Measurements from ENCODE around the gene ANK2.

ANK2 gene

GRCh38 chr4:113162089-113162488 lies 112.6 kb downstream of the ANK2 start:
- DNase-seq (ENCODE audit: low read depth), result peak; percentile 15
- TF ChIP-seq, protein P1, sequence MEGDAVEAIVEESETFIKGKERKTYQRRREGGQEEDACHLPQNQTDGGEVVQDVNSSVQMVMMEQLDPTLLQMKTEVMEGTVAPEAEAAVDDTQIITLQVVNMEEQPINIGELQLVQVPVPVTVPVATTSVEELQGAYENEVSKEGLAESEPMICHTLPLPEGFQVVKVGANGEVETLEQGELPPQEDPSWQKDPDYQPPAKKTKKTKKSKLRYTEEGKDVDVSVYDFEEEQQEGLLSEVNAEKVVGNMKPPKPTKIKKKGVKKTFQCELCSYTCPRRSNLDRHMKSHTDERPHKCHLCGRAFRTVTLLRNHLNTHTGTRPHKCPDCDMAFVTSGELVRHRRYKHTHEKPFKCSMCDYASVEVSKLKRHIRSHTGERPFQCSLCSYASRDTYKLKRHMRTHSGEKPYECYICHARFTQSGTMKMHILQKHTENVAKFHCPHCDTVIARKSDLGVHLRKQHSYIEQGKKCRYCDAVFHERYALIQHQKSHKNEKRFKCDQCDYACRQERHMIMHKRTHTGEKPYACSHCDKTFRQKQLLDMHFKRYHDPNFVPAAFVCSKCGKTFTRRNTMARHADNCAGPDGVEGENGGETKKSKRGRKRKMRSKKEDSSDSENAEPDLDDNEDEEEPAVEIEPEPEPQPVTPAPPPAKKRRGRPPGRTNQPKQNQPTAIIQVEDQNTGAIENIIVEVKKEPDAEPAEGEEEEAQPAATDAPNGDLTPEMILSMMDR (conservative IDR thresholded peaks at IDR 0.05; ENCODE audit: low read depth, low read length), result no peak
- H3K4me3 ChIP-seq (ENCODE audit: low read depth, low read length), result no peak overlapping the region

- TF ChIP-seq, protein P1 (conservative IDR thresholded peaks at IDR 0.05; ENCODE audit: low read depth, low read length), result no peak
- peak; percentile 6 for DNase-seq (ENCODE audit: low read depth)
- H3K4me3 ChIP-seq (ENCODE audit: low read depth, low read length), result no peak overlapping the region
Measured at GRCh38 chr4:113169368-113169767, 119.9 kb downstream of the ANK2 start.

DNA sequence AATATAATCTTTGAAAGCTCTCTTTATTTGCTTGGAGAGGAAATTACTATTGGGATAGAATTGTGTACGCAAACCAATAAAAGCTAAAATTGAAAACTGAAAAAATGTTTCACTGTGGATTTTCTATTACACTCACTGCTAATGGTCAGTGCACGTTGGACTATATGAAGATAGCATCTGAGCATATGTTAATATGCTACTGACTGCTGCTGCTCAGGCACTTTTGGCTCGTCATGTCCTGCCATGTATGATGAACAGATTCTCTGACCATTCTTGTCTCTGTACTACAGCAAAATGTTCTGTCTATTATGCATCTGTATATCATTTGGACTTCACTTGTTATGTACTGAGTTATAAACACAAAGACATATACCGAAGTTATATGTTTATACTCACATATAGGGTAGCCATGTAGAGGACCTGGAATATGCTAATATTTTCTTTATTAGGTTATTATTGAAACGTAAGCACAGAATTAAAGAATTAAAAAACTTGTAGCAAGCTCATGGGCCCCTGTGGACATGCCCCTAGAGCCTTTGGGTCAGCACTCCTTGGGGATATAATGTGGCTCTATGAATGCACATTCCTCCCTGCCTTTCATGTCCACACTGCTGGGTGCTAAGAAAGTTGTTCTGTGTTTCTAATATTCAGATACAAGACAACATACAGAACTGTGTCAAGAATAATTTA lies 120.8 kb downstream of the ANK2 start:
- H3K4me3 ChIP-seq (ENCODE audit: low read depth, low read length), result no peak overlapping the region
- DNase-seq (ENCODE audit: low read depth), result no peak
- TF ChIP-seq, protein P1 (conservative IDR thresholded peaks at IDR 0.05; ENCODE audit: low read depth, low read length), result no peak

DNA sequence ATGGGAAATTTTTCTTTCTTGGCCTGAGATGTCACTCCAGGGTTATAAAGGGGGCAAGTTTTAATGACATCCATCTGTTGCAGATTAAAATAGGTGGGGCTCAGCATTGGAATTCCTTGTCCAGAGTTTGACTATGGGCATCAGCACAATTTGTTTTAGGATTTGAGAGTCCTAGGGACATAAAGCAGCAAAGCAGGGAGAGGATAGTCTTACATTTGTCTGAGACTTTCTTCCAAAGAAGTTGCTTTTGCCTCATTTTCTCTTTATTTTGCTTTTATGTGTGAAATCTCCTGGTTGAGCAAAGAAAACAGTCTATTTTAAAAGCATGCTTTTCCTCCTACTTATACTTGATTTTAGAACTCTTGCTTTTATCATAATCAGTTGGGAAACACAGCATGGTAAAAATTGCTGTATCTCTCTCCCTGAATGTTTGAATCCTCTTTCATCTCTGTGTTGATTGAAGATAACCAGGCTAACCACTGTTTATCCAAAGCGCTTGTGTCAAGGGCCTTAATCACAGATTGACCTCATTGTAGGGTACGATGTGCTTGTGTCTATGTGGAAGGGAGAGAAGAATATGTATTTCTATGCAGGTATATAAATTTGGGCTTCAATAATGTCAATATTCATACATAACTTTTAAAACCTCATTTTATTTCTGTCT lies 121.5 kb downstream of the ANK2 start:
- no peak overlapping the region for H3K4me3 ChIP-seq (ENCODE audit: low read depth, low read length)
- no peak for DNase-seq (ENCODE audit: low read depth)
- TF ChIP-seq, protein P1 (conservative IDR thresholded peaks at IDR 0.05; ENCODE audit: low read depth, low read length), result no peak

- no peak overlapping the region for H3K4me3 ChIP-seq (ENCODE audit: low read depth, low read length)
- no peak for DNase-seq (ENCODE audit: low read depth)
- TF ChIP-seq, protein P1 (conservative IDR thresholded peaks at IDR 0.05; ENCODE audit: low read depth, low read length), result no peak
Measured at GRCh38 chr4:113173126-113173792, 123.8 kb downstream of the ANK2 start.

- no peak for DNase-seq (ENCODE audit: low read depth)
- TF ChIP-seq, protein P1 (conservative IDR thresholded peaks at IDR 0.05; ENCODE audit: low read depth, low read length), result no peak
- H3K4me3 ChIP-seq (ENCODE audit: low read depth, low read length), result no peak overlapping the region
Measured at GRCh38 chr4:113173793-113174264, 124.4 kb downstream of the ANK2 start.
